NCI-H2227 (cell line): Measurements from ENCODE around the gene TMPRSS9.

ENCODE experiments used
- DNase-seq: peaks from one replicate; lab custom pipeline; 2025; ENCODE audit not compliant: unreplicated experiment; lab: John Stamatoyannopoulos, UW

Gene TMPRSS9

GRCh38 chr19:2358548-2359173, 1.4 kb upstream of the TMPRSS9 start:
- DNase-seq, result no peak

- no peak for DNase-seq
Measured at GRCh38 chr19:2360833-2361232, 768 bp downstream of the TMPRSS9 start.

- DNase-seq, result no peak
Measured at GRCh38 chr19:2361246-2362045, 1.4 kb downstream of the TMPRSS9 start.

- no peak for DNase-seq
Measured at GRCh38 chr19:2362046-2362969, 2.2 kb downstream of the TMPRSS9 start.

- DNase-seq, result no peak
Measured at GRCh38 chr19:2362970-2363300, 2.9 kb downstream of the TMPRSS9 start.

- no peak for DNase-seq
Measured at GRCh38 chr19:2363419-2363818, 3.4 kb downstream of the TMPRSS9 start.

- DNase-seq, result no peak
Measured at GRCh38 chr19:2365201-2365970, 5.3 kb downstream of the TMPRSS9 start.

- DNase-seq, result no peak
Measured at GRCh38 chr19:2371656-2372055, 11.6 kb downstream of the TMPRSS9 start.

- no peak for DNase-seq
Measured at GRCh38 chr19:2372076-2372612, 12.1 kb downstream of the TMPRSS9 start.

GRCh38 chr19:2374808-2375207, 14.7 kb downstream of the TMPRSS9 start:
- no peak for DNase-seq

GRCh38 chr19:2375353-2376121, 15.5 kb downstream of the TMPRSS9 start:
- no peak for DNase-seq

- no peak for DNase-seq
Measured at GRCh38 chr19:2376784-2377519, 16.9 kb downstream of the TMPRSS9 start.

- no peak for DNase-seq
Measured at GRCh38 chr19:2380567-2380966, 20.5 kb downstream of the TMPRSS9 start.

GRCh38 chr19:2381148-2381820, 21.2 kb downstream of the TMPRSS9 start:
- peak; percentile 70 for DNase-seq

GRCh38 chr19:2382530-2383222, 22.6 kb downstream of the TMPRSS9 start:
- DNase-seq, result no peak

GRCh38 chr19:2385053-2385721, 25.1 kb downstream of the TMPRSS9 start:
- peak; percentile 28 for DNase-seq
